ENCODE results near the gene ELL.
"Not testable (repeated sequence)": the region's sequence is repeated elsewhere in the genome, so short reads cannot be mapped to it uniquely, and the experiment has no call there.

The ELL gene

GRCh38 chr19:18531485-18531884, 9.6 kb upstream of the ELL start:
- DNase-seq (ENCODE audit: low spot score), result no peak

GRCh38 chr19:18529782-18530181, 7.9 kb upstream of the ELL start:
- DNase-seq (ENCODE audit: low spot score), result no peak

- DNase-seq (ENCODE audit: low spot score), result no peak
Observed at GRCh38 chr19:18526316-18526715, 4.4 kb upstream of the ELL start.

- no peak for DNase-seq (ENCODE audit: low spot score)
Observed at GRCh38 chr19:18523841-18524240, 2.0 kb upstream of the ELL start.

GRCh38 chr19:18522862-18523440, 1.1 kb upstream of the ELL start:
- DNase-seq (ENCODE audit: low spot score), result not testable (repeated sequence)

GRCh38 chr19:18522124-18522861, 423 bp upstream of the ELL start:
- DNase-seq (ENCODE audit: low spot score), result peak; percentile 89

- DNase-seq (ENCODE audit: low spot score), result no peak
Observed at GRCh38 chr19:18520848-18521691, 800 bp downstream of the ELL start.

- DNase-seq (ENCODE audit: low spot score), result peak; percentile 68
Observed at GRCh38 chr19:18519962-18520847, 1.7 kb downstream of the ELL start.

- no peak for DNase-seq (ENCODE audit: low spot score)
Observed at GRCh38 chr19:18518639-18519038, 3.2 kb downstream of the ELL start.

GRCh38 chr19:18517606-18518005, 4.3 kb downstream of the ELL start:
- no peak for DNase-seq (ENCODE audit: low spot score)

GRCh38 chr19:18515959-18516358, 5.9 kb downstream of the ELL start:
- no peak for DNase-seq (ENCODE audit: low spot score)

- DNase-seq (ENCODE audit: low spot score), result peak; percentile 88
Observed at GRCh38 chr19:18514800-18515682, 6.8 kb downstream of the ELL start.

- no peak for DNase-seq (ENCODE audit: low spot score)
Observed at GRCh38 chr19:18513868-18514267, 8.0 kb downstream of the ELL start.

- no peak for DNase-seq (ENCODE audit: low spot score)
Observed at GRCh38 chr19:18510216-18510615, 11.7 kb downstream of the ELL start.

- DNase-seq (ENCODE audit: low spot score), result no peak
Observed at GRCh38 chr19:18508585-18508984, 13.3 kb downstream of the ELL start.

GRCh38 chr19:18507727-18508440, 14.0 kb downstream of the ELL start:
- DNase-seq (ENCODE audit: low spot score), result peak; percentile 51

- DNase-seq (ENCODE audit: low spot score), result no peak
Observed at GRCh38 chr19:18507021-18507726, 14.7 kb downstream of the ELL start.

GRCh38 chr19:18506101-18506930, 15.6 kb downstream of the ELL start:
- no peak for DNase-seq (ENCODE audit: low spot score)

All from HuH-7 (cell line).